Activated CD4-positive, CD25-positive, alpha-beta regulatory T cell treated with anti-CD3 and anti-CD28 coated beads, Interleukin-2, amount 50 U/mL, for 72 hours (primary cell): Measurements from ENCODE around the gene PHACTR1.

Experiments used
- DNase-seq: peaks from one replicate; pipeline ENCODE4 v3.0.0; 2021

Gene PHACTR1

GRCh38 chr6:13334953-13335352 is 618.4 kb downstream of the PHACTR1 start:
- DNase-seq = no peak

GRCh38 chr6:13336553-13336952 is 620.0 kb downstream of the PHACTR1 start:
- peak; percentile 82 for DNase-seq

- no peak for DNase-seq
Measured at GRCh38 chr6:13338038-13338437, 621.5 kb downstream of the PHACTR1 start.
